ENCODE results near the gene PTCD2. TPM values are rescaled to one million over a fixed set of nuclear protein-coding genes. Genes with fewer than 3 reads are reported as not detected.

Gene PTCD2
- total and polyA plus RNA-seq, 2 of the 8 experiments (the other 6 are each of a cell fraction or from before 2014, with no cell fraction given), result 7.3 to 15.4 TPM

GRCh38 chr5:72284559-72285423 lies 35.4 kb upstream of the PTCD2 start:
- no peak overlapping the region for H2AFZ ChIP-seq (ENCODE audit: low read length)
- H2BK15ac ChIP-seq (ENCODE audit: low read length), result no peak overlapping the region
- no peaks in the 10 kb centered on the region for H3K23me2 ChIP-seq (ENCODE audit: low read depth, low read length)
- POLR2A ChIA-PET (ENCODE audit: partially characterized antibody), result no interaction called here
- no peak overlapping the region for H3K4ac ChIP-seq (replicated peaks; ENCODE audit: insufficient read length, low read depth, low read length)
- no peak overlapping the region for H2BK120ac ChIP-seq (replicated peaks; ENCODE audit: low read depth, low read length)
- 88% methylated on average over 3 of the region's 3 CpGs; no CpG with 5 or more reads in 1 of the 2 experiments for WGBS, 2 experiments (ENCODE audit: extremely low coverage in 1 of 2, insufficient coverage in 1 of 2, insufficient read length in 1 of 2, insufficient replicate concordance in 2 of 2, low coverage in 1 of 2, low lambda C conversion rate in 2 of 2, missing lambda C conversion rate in 1 of 2)
- no peak overlapping the region for H3K14ac ChIP-seq (ENCODE audit: insufficient read length)
- FAIRE-seq (no peak), DNase-seq (ENCODE audit: low read depth in 1 of 2, low spot score in 2 of 2) (no peak)
- no peaks in the 10 kb centered on the region for H3K4me1 ChIP-seq (replicated peaks in 1 of 4; ENCODE audit: control insufficient read depth in 3 of 4, insufficient read depth in 4 of 4, low read length in 3 of 4)
- H4K5ac ChIP-seq (ENCODE audit: insufficient read length, low read depth, low read length), result no peak overlapping the region
- CTCF ChIA-PET (ENCODE audit: partially characterized antibody), result interaction anchor here (0.7 to 1.0 kb wide), 2 partner anchors 13 to 172 kb away, joined by 3 read pairs; no protein-coding TSS in a partner anchor
- no peak overlapping the region for H2AK5ac ChIP-seq (ENCODE audit: low read depth, low read length)
- H3K56ac ChIP-seq (replicated peaks; ENCODE audit: insufficient read length, low read depth, low read length), result no peak overlapping the region
- peaks cover 0 to 15% (median 8%) of the 10 kb centered on the region in 4 experiments; a peak in 5 of 8 replicates for H3K36me3 ChIP-seq (ENCODE audit: control insufficient read depth in 2 of 4, insufficient read depth in 4 of 4, low read length in 3 of 4)
- H2BK12ac ChIP-seq (ENCODE audit: low read depth, low read length), result no peak overlapping the region
- no peaks in the 10 kb centered on the region for H3K79me1 ChIP-seq (ENCODE audit: low read depth, low read length)
- no peak overlapping the region for H3K18ac ChIP-seq (ENCODE audit: extremely low read depth, low read length)
- H4K8ac ChIP-seq (ENCODE audit: extremely low read depth, insufficient read depth, low read length), result no peak overlapping the region
- H3K9ac ChIP-seq (replicated peaks in 1 of 4; ENCODE audit: extremely low read depth in 1 of 4, low read depth in 3 of 4, low read length in 3 of 4), result no peak overlapping the region
- no peak overlapping the region for H4K91ac ChIP-seq (replicated peaks; ENCODE audit: insufficient read length, low read length)
- H4K20me1 ChIP-seq (replicated peaks in 1 of 2; ENCODE audit: control insufficient read depth in 1 of 2, insufficient read depth in 2 of 2, low read length in 2 of 2), result no peaks in the 10 kb centered on the region
- H2BK20ac ChIP-seq (ENCODE audit: low read length), result no peak overlapping the region
- H3K23ac ChIP-seq (ENCODE audit: insufficient read length), result no peak overlapping the region
- H3K4me2 ChIP-seq (ENCODE audit: insufficient read depth in 1 of 2, low read depth in 2 of 2, low read length in 2 of 2), result no peak overlapping the region
- no peaks in the 10 kb centered on the region for H3K79me2 ChIP-seq (ENCODE audit: control insufficient read depth in 1 of 2, insufficient read depth in 2 of 2, low read length in 2 of 2)
- no peaks in the 10 kb centered on the region for H3K27me3 ChIP-seq (replicated peaks in 1 of 4; ENCODE audit: control insufficient read depth in 3 of 4, extremely low read depth in 1 of 4, insufficient read depth in 3 of 4, low read length in 3 of 4)
- H3K9me3 ChIP-seq (ENCODE audit: insufficient read depth in 2 of 2, low read depth in 1 of 2, low read length in 1 of 2), result no peaks in the 10 kb centered on the region
- no peak overlapping the region for H3K27ac ChIP-seq (ENCODE audit: low read depth, low read length)
- no peak overlapping the region for H3K4me3 ChIP-seq (ENCODE audit: extremely low read depth in 1 of 4, insufficient read depth in 2 of 4, low read depth in 3 of 4, low read length in 4 of 4)
- no peak overlapping the region for H2BK5ac ChIP-seq (ENCODE audit: low read depth, low read length)
- TF ChIP-seq SIRT6 (IDR thresholded peaks at IDR 0.05; ENCODE audit: low read length), result no peak
- no peak for TF ChIP-seq YY1 (IDR thresholded peaks at IDR 0.05; ENCODE audit: low read depth, low read length)
- no peak for TF ChIP-seq CTCF (IDR thresholded peaks at IDR 0.05; ENCODE audit: control extremely low read depth in 1 of 3, insufficient read depth in 1 of 3, low read depth in 1 of 3, low read length in 3 of 3)
- TF ChIP-seq EZH2 (IDR thresholded peaks at IDR 0.05; ENCODE audit: low read depth, low read length, severe bottlenecking), result no peak
- TF ChIP-seq FOSL1 (IDR thresholded peaks at IDR 0.05; ENCODE audit: insufficient read depth, low read depth, low read length), result no peak
- TF ChIP-seq RBBP5 (IDR thresholded peaks at IDR 0.05; ENCODE audit: borderline replicate concordance, low read depth, low read length), result no peak
- TF ChIP-seq RAD21 (IDR thresholded peaks at IDR 0.05 in 1 of 2, conservative IDR thresholded peaks at IDR 0.05 in 1 of 2; ENCODE audit: low read depth in 2 of 2, low read length in 2 of 2), result no peak
- no peak for TF ChIP-seq HDAC2 (IDR thresholded peaks at IDR 0.05; ENCODE audit: borderline replicate concordance in 1 of 2, low read depth in 2 of 2, low read length in 2 of 2)
- TF ChIP-seq JUND (IDR thresholded peaks at IDR 0.05; ENCODE audit: low read length), result no peak

Measured in H1 (cell line).